MCF 10A (cell line): Measurements from ENCODE around the gene CRADD. TPM values are rescaled to one million over a fixed set of nuclear protein-coding genes. Genes with fewer than 3 reads are reported as not detected.
A peak's percentile ranks its signal among the peaks of the same experiment; 100 is the strongest.

Experiments used
- BruUV-seq: library from RNA; stranded (reverse); fragments of 400-500 nt; replicated peaks from 2 replicates; lab custom pipeline; 2021; lab: Mats Ljungman, UMichigan
- CTCF ChIA-PET: fragments of 300-600 bp; sonication (Branson Sonifier 250); formaldehyde crosslinking; extraction: SDS; loops from one replicate; lab custom pipeline; 2021; ENCODE audit warnings: antibody characterized with exemption, inconsistent platforms; lab: Yijun Ruan, JAX
- POLR2A ChIA-PET: fragments of 300-600, 350-650 bp; sonication (Branson Sonifier 250); formaldehyde crosslinking; extraction: SDS; loops from one replicate; lab custom pipeline; 2020; ENCODE audit warnings: antibody characterized with exemption, inconsistent platforms; lab: Yijun Ruan, JAX
- DNase-seq: peaks from one replicate; pipeline ENCODE4 v3.0.0-alpha.2; 2018; ENCODE audit not compliant: unreplicated experiment
- H3K27ac Mint-ChIP-seq: one replicate; pipeline ENCODE4 v1.8.0; 2022; ENCODE audit warnings: mild to moderate bottlenecking, low read depth, mixed read lengths; ENCODE audit not compliant: unreplicated experiment
- H3K27me3 Mint-ChIP-seq: one replicate; pipeline ENCODE4 v1.8.0; 2022; ENCODE audit warnings: mixed read lengths; ENCODE audit not compliant: insufficient read depth, unreplicated experiment
- H3K36me3 Mint-ChIP-seq: one replicate; pipeline ENCODE4 v1.8.0; 2022; ENCODE audit warnings: mild to moderate bottlenecking, moderate library complexity, mixed read lengths; ENCODE audit not compliant: insufficient read depth, unreplicated experiment
- H3K4me1 Mint-ChIP-seq: one replicate; pipeline ENCODE4 v1.8.0; 2022; ENCODE audit warnings: mixed read lengths; ENCODE audit not compliant: insufficient read depth, unreplicated experiment
- H3K4me3 Mint-ChIP-seq: one replicate; pipeline ENCODE4 v1.8.0; 2022; ENCODE audit warnings: mild to moderate bottlenecking, moderate library complexity, mixed read lengths; ENCODE audit not compliant: unreplicated experiment
- H3K9me3 Mint-ChIP-seq: one replicate; pipeline ENCODE4 v1.8.0; 2022; ENCODE audit warnings: mixed read lengths; ENCODE audit not compliant: unreplicated experiment
- CTCF ChIP-seq: fragments of 200-600 bp; IDR thresholded peaks from one replicate; pipeline ENCODE4 v1.8.0; 2022; ENCODE audit warnings: antibody characterized with exemption, mild to moderate bottlenecking; ENCODE audit not compliant: unreplicated experiment
- intact Hi-C: fragments of 100-400 bp; cut with micrococcal nuclease; formaldehyde crosslinking; loops from 2 replicates; pipeline ENCODE4 v1.14.1; 2022
- total RNA-seq: library from RNA; stranded (reverse); gene quantifications from 2 replicates; pipeline ENCODE4 v1.2.3, GENCODE V29; 2022

Gene CRADD
- total RNA-seq, 1 experiment from 2014 or later, result 15.4 TPM

- CTCF ChIA-PET, result interaction anchor here (0.6 to 1.4 kb wide), 4 partner anchors 9 to 195 kb away, joined by 3 read pairs; no protein-coding TSS in a partner anchor
- Mint-ChIP-seq H3K4me1 (peaks cover 20% of the 10 kb centered on the region), H3K9me3 (no peaks in the 10 kb centered on the region), H3K27ac (no peak overlapping the region), H3K27me3 (no peaks in the 10 kb centered on the region), H3K4me3 (no peak overlapping the region), H3K36me3 (peaks cover under 1% of the 10 kb centered on the region)
- no peak for TF ChIP-seq CTCF
- DNase-seq, result peak; percentile 28
- POLR2A ChIA-PET, result interaction anchor here (0.6 to 1.5 kb wide), 8 partner anchors 15 to 223 kb away, joined by 3 to 5 read pairs (median 3); no protein-coding TSS in a partner anchor
- BruUV-seq, result no TSS peak
- intact Hi-C loops, result no loop called here
These were observed 21.3 kb downstream of the CRADD start for GRCh38 chr12:93698307-93699092.

GRCh38 chr12:93699271-93700145 lies 22.3 kb downstream of the CRADD start:
- H3K4me3 Mint-ChIP-seq, result no peak overlapping the region
- no peaks in the 10 kb centered on the region for H3K9me3 Mint-ChIP-seq
- CTCF ChIA-PET, result interaction anchor here (1.4 kb wide), 1 partner anchor 9 kb away, joined by 3 read pairs; no protein-coding TSS in a partner anchor
- no peak for TF ChIP-seq CTCF
- BruUV-seq, result no TSS peak
- H3K27ac Mint-ChIP-seq, result no peak overlapping the region
- POLR2A ChIA-PET, result interaction anchor here (0.7 to 1.5 kb wide), 6 partner anchors 13 to 130 kb away, joined by 3 to 5 read pairs (median 4); no protein-coding TSS in a partner anchor
- intact Hi-C loops, result no loop called here
- DNase-seq, result no peak
- no peaks in the 10 kb centered on the region for H3K36me3 Mint-ChIP-seq
- no peaks in the 10 kb centered on the region for H3K27me3 Mint-ChIP-seq
- H3K4me1 Mint-ChIP-seq, result peaks cover 25% of the 10 kb centered on the region

DNA sequence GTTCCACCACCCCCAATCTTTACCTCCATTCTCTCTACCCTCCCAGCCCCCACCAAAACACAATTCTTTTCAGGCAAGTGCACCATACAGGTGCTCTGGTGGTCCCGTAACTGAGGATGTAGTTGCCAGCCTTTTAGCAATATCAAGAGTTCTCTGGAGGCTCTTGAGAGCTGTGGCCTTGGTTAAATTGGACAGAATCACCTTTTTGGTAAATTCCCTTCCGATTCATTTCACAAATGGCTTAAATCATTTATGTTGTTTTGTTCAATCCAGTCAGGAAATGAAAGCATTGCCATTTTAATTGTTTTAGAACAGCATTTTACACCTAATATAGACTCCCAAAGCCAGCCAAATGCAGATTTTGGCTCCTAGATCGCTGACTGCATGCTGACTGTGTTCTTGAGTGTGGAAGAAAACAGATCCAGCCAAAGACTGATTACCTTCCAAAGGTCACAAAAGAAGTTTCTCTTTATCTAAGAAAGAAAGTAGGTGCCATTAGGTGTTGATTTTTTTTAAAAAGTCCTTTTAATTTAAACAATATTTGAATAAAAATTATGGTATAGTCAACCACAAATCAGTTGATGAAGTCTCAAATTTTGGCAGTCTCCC lies 25.6 kb downstream of the CRADD start:
- no peak overlapping the region for H3K27ac Mint-ChIP-seq
- intact Hi-C loops, result no loop called here
- no peaks in the 10 kb centered on the region for H3K27me3 Mint-ChIP-seq
- ChIA-PET POLR2A (no interaction called here), CTCF (interaction anchor here (0.6 kb wide), 2 partner anchors 36 to 134 kb away, joined by 3 read pairs; no protein-coding TSS in a partner anchor)
- no peak overlapping the region for H3K4me3 Mint-ChIP-seq
- peaks cover 1% of the 10 kb centered on the region for H3K9me3 Mint-ChIP-seq
- DNase-seq, result no peak
- no TSS peak for BruUV-seq
- TF ChIP-seq CTCF, result no peak
- H3K4me1 Mint-ChIP-seq, result peaks cover 25% of the 10 kb centered on the region
- no peaks in the 10 kb centered on the region for H3K36me3 Mint-ChIP-seq
